Peyer's patch (tissue), 4 donors: ENCODE measurements around the gene TYSND1.

Experiments used
- CTCF ChIP-seq, 6 experiments: fragments of 450-650 bp in 4 of 6; fragments of 200-600 bp in 2 of 6; sonication (generic) in 1 of 6; IDR thresholded peaks; one replicate each; pipeline ENCODE4 v1.5.1; 2017 to 2019; ENCODE audit warnings: antibody characterized with exemption in 6 of 6, mild to moderate bottlenecking in 3 of 6, moderate library complexity in 1 of 6
- POLR2A ChIP-seq, 2 donors: fragments of 450-650 bp; IDR thresholded peaks; one replicate each; pipeline ENCODE4 v1.5.1; 2017; ENCODE audit warnings: antibody characterized with exemption in 2 of 2, mild to moderate bottlenecking in 2 of 2, moderate library complexity in 2 of 2

GRCh38 chr10:70117646-70118045 lies 28.9 kb downstream of the TYSND1 start:
- TF ChIP-seq CTCF (IDR thresholded peaks at IDR 0.05) (no peak), POLR2A (IDR thresholded peaks at IDR 0.05) (no peak)
